HepG2 (cell line): ENCODE data around the gene KAT6B. TPM values are rescaled to one million over a fixed set of nuclear protein-coding genes. Genes with fewer than 3 reads are reported as not detected.
A peak's percentile ranks its signal among the peaks of the same experiment; 100 is the strongest.

Experiments
- CEBPZ ChIP-seq: IDR thresholded peaks from 2 replicates; pipeline ENCODE4 v1.6.1; 2012; ENCODE audit warnings: low read length, improper control_type of control experiment
- CREB1 ChIP-seq, 2 experiments: fragments of 450-650 bp in 1 of 2; IDR thresholded peaks; 2 replicates each; pipeline ENCODE4 v1.6.1; 2016 to 2017; ENCODE audit warnings: control low read depth in 1 of 2, mild to moderate bottlenecking in 1 of 2, missing compliant biosample characterization in 1 of 2, missing genetic modification characterization in 1 of 2
- ISX ChIP-seq: sonication (generic); formaldehyde crosslinking; conservative IDR thresholded peaks from 2 replicates; pipeline ENCODE4 v1.5.0; 2020; ENCODE audit warnings: missing genetic modification reagents
- KDM2A ChIP-seq: sonication (generic); formaldehyde crosslinking; IDR thresholded peaks from 2 replicates; pipeline ENCODE4 v1.4.0; 2020; ENCODE audit warnings: low read depth, missing genetic modification reagents, borderline replicate concordance
- SNAPC4 ChIP-seq: sonication (generic); formaldehyde crosslinking; IDR thresholded peaks from 2 replicates; pipeline ENCODE4 v1.4.0; 2020; ENCODE audit warnings: mild to moderate bottlenecking, missing genetic modification reagents
- SOX13 ChIP-seq, 3 experiments: fragments of 450-650 bp in 1 of 3; sonication (generic) in 1 of 3; formaldehyde crosslinking in 1 of 3; IDR thresholded peaks in 2 of 3; conservative IDR thresholded peaks in 1 of 3; 2 replicates each; pipeline versions ENCODE4 v1.5.0 to v1.6.1; 2016 to 2020; ENCODE audit warnings: antibody characterized with exemption in 1 of 3, mild to moderate bottlenecking in 1 of 3, missing compliant biosample characterization in 1 of 3, missing genetic modification reagents in 1 of 3, moderate library complexity in 1 of 3
- ZBTB25 ChIP-seq: IDR thresholded peaks from 2 replicates; pipeline ENCODE4 v1.6.1; 2018; ENCODE audit warnings: missing genetic modification reagents
- ZNF281 ChIP-seq: sonication (generic); formaldehyde crosslinking; IDR thresholded peaks from 2 replicates; pipeline ENCODE4 v1.4.0; 2020; ENCODE audit warnings: missing genetic modification reagents, borderline replicate concordance
- ZNF503 ChIP-seq: sonication (generic); formaldehyde crosslinking; IDR thresholded peaks from 2 replicates; pipeline ENCODE4 v1.4.0; 2020; ENCODE audit warnings: missing genetic modification reagents
- ZNF629 ChIP-seq: sonication (generic); formaldehyde crosslinking; conservative IDR thresholded peaks from 2 replicates; pipeline ENCODE4 v1.5.0; 2020; ENCODE audit warnings: missing genetic modification reagents
- polyA plus RNA-seq, 8 experiments: library from polyadenylated mRNA; depleted of rRNA in 3 of 8; stranded (reverse) in 7 of 8; unstranded in 1 of 8; fragments of >200 nt; fragmentation: Illumina TruSeq in 4 of 8; extraction: Trizol in 4 of 8; gene quantifications; 2 replicates each; pipeline versions ENCODE4 v1.2.1 to v1.2.3, GENCODE V29; 2011 to 2016; ENCODE audit warnings: low read depth in 4 of 8, missing spikeins in 1 of 8, mixed read lengths in 1 of 8; ENCODE audit not compliant: insufficient read depth in 1 of 8
- total RNA-seq, 5 experiments: library from RNA; depleted of rRNA; stranded (reverse); fragments of >200 nt; fragmentation: Illumina TruSeq; extraction: Trizol; gene quantifications; 2 replicates each; pipeline ENCODE4 v1.2.3, GENCODE V29; 2016; ENCODE audit warnings: low read depth in 1 of 5

The KAT6B gene
- total and polyA plus RNA-seq, 2 of the 13 experiments (the other 11 are each of a cell fraction or from before 2014, with no cell fraction given): 3.0 to 9.5 TPM

GRCh38 chr10:74822101-74822500 lies 4.3 kb upstream of the KAT6B start (continued):
- TF ChIP-seq ZNF281: peak; percentile 19; the same call in 1 of the 2 replicates
- no peak for TF ChIP-seq CREB1 (IDR thresholded peaks at IDR 0.05)
- peak; percentile 52 for TF ChIP-seq CREB1 (CRISPR knock-in tag; IDR thresholded peaks at IDR 0.05)
- TF ChIP-seq ISX (CRISPR knock-in tag): no peak
- 0 out of 2 replicates have a peak, but pooled peaks have one; percentile 6 for TF ChIP-seq ZNF629 (CRISPR knock-in tag)
- peak; percentile 49; the same call in 1 of the 2 replicates for TF ChIP-seq ZNF503 (CRISPR knock-in tag)
- TF ChIP-seq ZBTB25 (CRISPR knock-in tag): peak; percentile 55; the same call in 1 of the 2 replicates
- TF ChIP-seq SOX13 (IDR thresholded peaks at IDR 0.05): peak; percentile 23; the same call in 1 of the 2 replicates
- TF ChIP-seq SOX13 (CRISPR knock-in tag; conservative IDR thresholded peaks at IDR 0.05 in 1 of 2, IDR thresholded peaks at IDR 0.05 in 1 of 2): peak in 1 of 2 experiments; percentile 66; a peak in 2 of 4 replicates
- TF ChIP-seq CEBPZ: no peak
- TF ChIP-seq KDM2A (CRISPR knock-in tag): no peak
- TF ChIP-seq SNAPC4 (CRISPR knock-in tag): no peak
